Measurements from ENCODE around the gene RPL9. TPM values are rescaled to one million over a fixed set of nuclear protein-coding genes. Genes with fewer than 3 reads are reported as not detected.

The RPL9 gene
- total and polyA plus RNA-seq, 12 donors: 951 to 3,860 (median 1,696) TPM

DNA sequence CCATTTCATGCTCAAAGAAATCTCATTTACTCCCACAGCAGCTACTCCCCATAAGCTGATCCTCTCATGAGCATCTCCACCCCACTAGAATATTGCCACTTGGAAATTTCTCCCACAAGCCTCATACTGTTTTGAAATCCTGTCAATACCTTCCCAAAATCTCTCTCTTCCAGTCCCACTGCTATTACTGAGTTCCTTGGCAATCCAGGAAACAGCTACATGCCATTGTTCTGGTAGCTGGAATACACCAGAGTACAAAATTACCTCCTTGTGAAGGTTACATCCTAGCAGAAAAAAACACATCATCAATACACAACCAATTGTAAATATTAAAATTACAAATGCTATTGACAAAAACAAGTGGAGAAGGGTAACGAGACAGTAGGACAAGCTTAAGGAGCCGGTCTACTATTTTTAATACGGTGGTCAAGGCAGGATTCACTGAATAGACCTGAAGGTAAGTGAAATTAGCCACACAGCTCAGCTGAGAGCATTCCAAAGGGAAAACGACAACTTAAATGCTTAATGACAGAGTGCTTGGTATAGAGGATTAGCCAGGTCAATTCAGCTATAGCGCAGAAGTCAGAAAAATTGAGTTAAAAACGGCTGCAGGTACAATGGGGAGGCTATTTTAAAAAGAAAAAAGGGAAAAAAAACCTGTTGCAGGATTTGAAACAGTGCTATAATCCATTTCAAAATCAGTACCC lies 6.4 kb downstream of the RPL9 start:
- H3K27ac ChIP-seq: no peak overlapping the region
- no peak for DNase-seq
- no peak for TF ChIP-seq POLR2A (IDR thresholded peaks at IDR 0.05)
- TF ChIP-seq, protein P1, sequence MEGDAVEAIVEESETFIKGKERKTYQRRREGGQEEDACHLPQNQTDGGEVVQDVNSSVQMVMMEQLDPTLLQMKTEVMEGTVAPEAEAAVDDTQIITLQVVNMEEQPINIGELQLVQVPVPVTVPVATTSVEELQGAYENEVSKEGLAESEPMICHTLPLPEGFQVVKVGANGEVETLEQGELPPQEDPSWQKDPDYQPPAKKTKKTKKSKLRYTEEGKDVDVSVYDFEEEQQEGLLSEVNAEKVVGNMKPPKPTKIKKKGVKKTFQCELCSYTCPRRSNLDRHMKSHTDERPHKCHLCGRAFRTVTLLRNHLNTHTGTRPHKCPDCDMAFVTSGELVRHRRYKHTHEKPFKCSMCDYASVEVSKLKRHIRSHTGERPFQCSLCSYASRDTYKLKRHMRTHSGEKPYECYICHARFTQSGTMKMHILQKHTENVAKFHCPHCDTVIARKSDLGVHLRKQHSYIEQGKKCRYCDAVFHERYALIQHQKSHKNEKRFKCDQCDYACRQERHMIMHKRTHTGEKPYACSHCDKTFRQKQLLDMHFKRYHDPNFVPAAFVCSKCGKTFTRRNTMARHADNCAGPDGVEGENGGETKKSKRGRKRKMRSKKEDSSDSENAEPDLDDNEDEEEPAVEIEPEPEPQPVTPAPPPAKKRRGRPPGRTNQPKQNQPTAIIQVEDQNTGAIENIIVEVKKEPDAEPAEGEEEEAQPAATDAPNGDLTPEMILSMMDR (IDR thresholded peaks at IDR 0.05): no peak
- no peak overlapping the region for H3K4me3 ChIP-seq
- 88 to 91% (median 89%) methylated on average over 6 of the region's 6 CpGs for WGBS, 4 donors
- no peaks in the 10 kb centered on the region for H3K27me3 ChIP-seq
- intact Hi-C loops (cut with DNase I): no loop called here
- H3K36me3 ChIP-seq (replicated peaks in 1 of 2): peaks cover 0 to 70% of the 10 kb centered on the region in 2 donors
- no peaks in the 10 kb centered on the region for H3K9me3 ChIP-seq (replicated peaks in 1 of 3)
- peaks cover 15 to 21% of the 10 kb centered on the region in 2 donors for H3K4me1 ChIP-seq (replicated peaks in 1 of 2)

DNA sequence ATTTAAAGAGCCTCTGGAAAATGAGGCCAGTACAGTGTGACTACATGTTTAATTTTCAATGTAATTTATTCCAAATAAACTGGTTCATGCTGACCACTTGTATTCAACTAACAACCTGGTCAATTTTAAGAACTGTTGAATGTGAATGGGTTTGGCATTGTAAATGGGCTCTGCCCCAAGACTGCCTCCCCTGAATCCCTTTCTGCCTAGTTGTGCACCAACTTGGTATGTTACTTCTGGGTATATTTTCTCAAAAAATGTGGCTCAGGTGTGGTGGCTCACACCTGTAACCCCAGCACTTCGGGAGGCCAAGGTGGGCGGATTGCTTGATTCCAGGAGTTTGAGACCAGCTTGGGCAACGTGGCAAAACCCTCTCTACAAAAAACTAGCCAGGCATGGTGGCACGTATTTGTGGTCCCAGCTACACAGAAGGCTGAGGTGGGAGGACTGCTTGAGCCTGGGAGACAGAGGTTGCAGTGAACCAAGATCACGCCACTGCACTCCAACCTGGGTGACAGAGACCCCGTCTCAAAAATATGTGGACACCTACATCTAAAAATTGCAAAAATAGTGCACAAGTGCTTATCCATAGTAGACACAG lies 7.2 kb downstream of the RPL9 start:
- Histone ChIP-seq H3K27me3 (no peaks in the 10 kb centered on the region), H3K27ac (no peak overlapping the region), H3K36me3 (replicated peaks in 1 of 2) (peaks cover 0 to 62% of the 10 kb centered on the region in 2 donors), H3K4me1 (replicated peaks in 1 of 2) (peaks cover 10 to 19% of the 10 kb centered on the region in 2 donors), H3K4me3 (no peak overlapping the region), H3K9me3 (replicated peaks in 1 of 3) (no peaks in the 10 kb centered on the region)
- intact Hi-C loops (cut with DNase I): no loop called here
- TF ChIP-seq, protein P1 (IDR thresholded peaks at IDR 0.05): no peak
- no peak for TF ChIP-seq POLR2A (IDR thresholded peaks at IDR 0.05)
- 85 to 98% (median 94%) methylated on average over 5 to 6 of the region's 6 CpGs for WGBS, 4 donors
- no peak for DNase-seq

DNA sequence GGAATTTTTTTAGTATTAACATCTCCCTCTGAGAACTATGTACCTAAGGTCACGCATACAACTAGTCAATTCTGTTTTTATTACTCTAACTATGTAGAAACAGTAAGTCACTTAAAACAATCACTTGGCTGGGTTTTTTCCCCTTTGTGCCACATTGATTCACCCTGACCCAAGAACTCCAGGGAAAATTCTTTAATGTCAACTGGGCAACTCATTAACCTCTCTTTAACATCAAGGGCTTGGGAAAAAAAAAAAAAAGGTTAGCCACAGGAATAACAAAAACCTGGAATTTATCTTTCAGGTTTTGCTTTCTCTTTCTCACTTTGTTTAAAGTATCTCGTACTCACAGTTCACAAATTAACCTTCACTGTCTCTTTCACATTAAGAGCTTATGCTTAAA lies 8.1 kb downstream of the RPL9 start:
- intact Hi-C loops (cut with DNase I): no loop called here
- 57 to 75% (median 65%) methylated on average over 2 of the region's 2 CpGs for WGBS, 4 donors
- H3K9me3 ChIP-seq (replicated peaks in 1 of 3): no peaks in the 10 kb centered on the region
- peaks cover 5 to 10% of the 10 kb centered on the region in 2 donors for H3K4me1 ChIP-seq (replicated peaks in 1 of 2)
- H3K27me3 ChIP-seq: no peaks in the 10 kb centered on the region
- DNase-seq: no peak
- TF ChIP-seq, protein P1 (IDR thresholded peaks at IDR 0.05): no peak
- no peak for TF ChIP-seq POLR2A (IDR thresholded peaks at IDR 0.05)
- no peak overlapping the region for H3K4me3 ChIP-seq
- no peak overlapping the region for H3K27ac ChIP-seq
- H3K36me3 ChIP-seq (replicated peaks in 1 of 2): peaks cover 0 to 53% of the 10 kb centered on the region in 2 donors

DNA sequence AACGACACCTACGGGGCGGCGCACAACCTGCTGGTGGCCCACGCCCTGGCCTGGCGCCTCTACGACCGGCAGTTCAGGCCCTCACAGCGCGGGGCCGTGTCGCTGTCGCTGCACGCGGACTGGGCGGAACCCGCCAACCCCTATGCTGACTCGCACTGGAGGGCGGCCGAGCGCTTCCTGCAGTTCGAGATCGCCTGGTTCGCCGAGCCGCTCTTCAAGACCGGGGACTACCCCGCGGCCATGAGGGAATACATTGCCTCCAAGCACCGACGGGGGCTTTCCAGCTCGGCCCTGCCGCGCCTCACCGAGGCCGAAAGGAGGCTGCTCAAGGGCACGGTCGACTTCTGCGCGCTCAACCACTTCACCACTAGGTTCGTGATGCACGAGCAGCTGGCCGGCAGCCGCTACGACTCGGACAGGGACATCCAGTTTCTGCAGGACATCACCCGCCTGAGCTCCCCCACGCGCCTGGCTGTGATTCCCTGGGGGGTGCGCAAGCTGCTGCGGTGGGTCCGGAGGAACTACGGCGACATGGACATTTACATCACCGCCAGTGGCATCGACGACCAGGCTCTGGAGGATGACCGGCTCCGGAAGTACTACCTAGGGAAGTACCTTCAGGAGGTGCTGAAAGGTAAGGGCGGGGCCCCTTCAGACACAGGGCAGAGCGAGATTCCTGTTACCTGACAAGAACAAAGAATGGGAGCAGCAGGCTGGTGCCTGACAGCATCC lies 11.7 kb downstream of the RPL9 start:
- peak overlapping the region in 2 of 4 donors; percentile 24 to 42 for H3K4me3 ChIP-seq
- intact Hi-C loops (cut with DNase I): loop anchor here in 1 of 2 donors (10.0 kb wide), 1 partner anchor 72 kb away; no protein-coding TSS in a partner anchor
- TF ChIP-seq POLR2A (IDR thresholded peaks at IDR 0.05): peak in 1 of 2 donors; percentile 23
- TF ChIP-seq, protein P1 (IDR thresholded peaks at IDR 0.05): peak in 4 of 6 experiments; percentile 17 to 41 (median 35)
- no peaks in the 10 kb centered on the region for H3K9me3 ChIP-seq (replicated peaks in 1 of 3)
- no peaks in the 10 kb centered on the region for H3K27me3 ChIP-seq
- DNase-seq: peak; percentile 45 to 84 (median 70)
- 0 to 11% (median 8%) methylated on average over 3 to 61 of the region's 61 CpGs for WGBS, 4 donors
- no peak overlapping the region for H3K27ac ChIP-seq
- peaks cover 5 to 10% of the 10 kb centered on the region in 2 donors for H3K4me1 ChIP-seq (replicated peaks in 1 of 2)
- peaks cover 0 to 17% of the 10 kb centered on the region in 2 donors for H3K36me3 ChIP-seq (replicated peaks in 1 of 2)
